GM21526 (cell line): Measurements from ENCODE around the gene BMPR2.
A peak's percentile ranks its signal among the peaks of the same experiment; 100 is the strongest.

Experiments
- ATAC-seq: cut with Tn5 transposase; IDR thresholded peaks from one replicate; pipeline ENCODE4 v1.9.1; 2021; ENCODE audit warnings: moderate library complexity; ENCODE audit not compliant: unreplicated experiment, low FRiP score

The BMPR2 gene

GRCh38 chr2:202588647-202589581 lies 212.8 kb downstream of the BMPR2 start:
- ATAC-seq: peak; percentile 74

DNA sequence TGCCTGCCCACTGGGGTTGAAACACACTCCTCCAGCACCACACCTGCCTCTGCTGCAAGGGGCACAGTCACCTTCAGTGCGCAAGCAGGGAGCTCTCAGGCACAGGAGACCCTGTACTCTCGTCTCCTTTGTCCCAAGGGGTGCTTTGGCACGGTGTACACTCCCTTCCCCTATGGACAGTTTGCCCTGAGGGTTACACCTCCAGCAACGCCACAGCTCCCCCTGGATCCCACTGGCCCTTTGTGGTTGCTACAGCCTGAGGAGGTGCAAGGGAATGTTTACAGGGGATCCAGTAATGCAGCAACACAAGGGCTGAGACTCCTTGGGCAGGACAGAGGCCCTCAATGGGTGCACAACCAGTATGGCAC lies 213.4 kb downstream of the BMPR2 start:
- no peak for ATAC-seq

DNA sequence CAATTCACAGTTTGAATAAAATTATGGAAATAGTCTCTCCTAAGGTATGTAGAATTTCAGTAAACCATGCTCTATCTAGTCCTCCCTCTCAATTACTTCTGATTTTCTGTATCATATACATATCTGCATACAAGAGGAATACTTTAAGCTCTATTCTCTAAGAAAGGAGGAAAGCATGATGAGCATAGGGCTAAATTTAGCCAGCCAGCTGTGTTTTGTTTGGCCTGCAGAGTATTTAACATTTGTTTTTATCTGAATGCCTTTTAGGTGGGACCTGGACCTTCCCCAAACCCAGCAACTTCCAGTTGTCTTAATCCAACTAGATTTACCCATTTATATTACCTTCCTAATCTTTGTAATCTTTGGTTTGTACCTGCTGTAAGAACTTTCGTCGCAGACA lies 216.4 kb downstream of the BMPR2 start:
- ATAC-seq: no peak

- no peak for ATAC-seq
Observed at GRCh38 chr2:202599105-202599504, 223.0 kb downstream of the BMPR2 start.

GRCh38 chr2:202599911-202600310 lies 223.8 kb downstream of the BMPR2 start:
- ATAC-seq: no peak

GRCh38 chr2:202604699-202605098 lies 228.6 kb downstream of the BMPR2 start:
- ATAC-seq: no peak

GRCh38 chr2:202605174-202605573 lies 229.0 kb downstream of the BMPR2 start:
- no peak for ATAC-seq

GRCh38 chr2:202608142-202608852 lies 232.2 kb downstream of the BMPR2 start:
- ATAC-seq: no peak

DNA sequence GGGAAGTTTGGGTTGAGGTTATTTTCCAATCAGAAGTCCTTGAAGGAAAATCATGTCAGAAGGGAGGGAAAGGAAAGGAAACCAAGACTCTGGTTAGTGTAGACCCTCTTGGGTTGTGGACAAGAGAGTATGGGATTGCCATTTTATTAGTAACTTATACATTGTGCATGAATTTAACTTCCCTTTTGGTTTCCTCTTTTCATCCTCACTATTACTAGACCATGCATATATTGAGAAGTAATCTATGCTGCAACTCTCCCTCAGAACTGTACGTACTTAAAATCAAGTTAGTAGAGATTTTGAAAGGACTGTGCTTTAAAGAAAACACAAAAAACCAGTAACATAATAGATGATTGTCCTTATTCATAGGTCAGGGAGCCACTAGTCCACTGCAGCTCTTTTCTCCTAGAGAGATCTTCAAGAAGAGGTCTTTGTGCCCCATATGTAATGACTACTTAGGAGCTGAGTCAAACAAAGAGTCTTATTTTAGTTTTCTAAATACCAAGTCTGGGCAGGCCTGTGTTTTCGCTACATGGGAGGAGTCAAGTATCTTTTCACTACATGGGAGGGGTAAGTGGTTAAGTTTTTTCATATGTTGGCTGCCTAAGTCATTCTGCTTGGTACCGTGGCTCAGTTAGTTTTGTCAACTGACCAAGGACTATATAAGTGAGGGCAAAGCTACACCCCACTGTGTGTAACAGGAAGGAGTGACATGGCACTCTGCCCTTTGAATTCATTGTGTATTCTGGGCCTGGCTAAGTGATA lies 233.4 kb downstream of the BMPR2 start:
- peak; percentile 92 for ATAC-seq

GRCh38 chr2:202610380-202610779 lies 234.3 kb downstream of the BMPR2 start:
- no peak for ATAC-seq

- ATAC-seq: no peak
Observed at GRCh38 chr2:202612145-202612544, 236.0 kb downstream of the BMPR2 start.

GRCh38 chr2:202613479-202613878 lies 237.4 kb downstream of the BMPR2 start:
- ATAC-seq: no peak
